H9 (cell line): ENCODE data around the gene GOLGA7B. TPM values are rescaled to one million over a fixed set of nuclear protein-coding genes. Genes with fewer than 3 reads are reported as not detected.

Source experiments
- DNase-seq: peaks from one replicate; pipeline ENCODE4 v3.0.0-alpha.2; 2017
- H2AFZ ChIP-seq: one replicate; pipeline ENCODE4 v1.6.1; 2013; ENCODE audit warnings: mild to moderate bottlenecking, low read length, control low read depth, moderate library complexity
- H2AK5ac ChIP-seq: 2 replicates; pipeline ENCODE4 v1.6.1; 2013; ENCODE audit warnings: low read length, control low read depth, mixed read lengths; ENCODE audit not compliant: insufficient read length
- H2BK120ac ChIP-seq: one replicate; pipeline ENCODE4 v1.6.1; 2013; ENCODE audit warnings: low read depth, mild to moderate bottlenecking, low read length, control low read depth, inconsistent platforms; ENCODE audit not compliant: poor library complexity, severe bottlenecking
- H2BK12ac ChIP-seq: 2 replicates; pipeline ENCODE4 v1.6.1; 2013; ENCODE audit warnings: low read length, control low read depth, mixed read lengths, low read depth; ENCODE audit not compliant: insufficient read length
- H2BK15ac ChIP-seq: 2 replicates; pipeline ENCODE4 v1.6.1; 2013; ENCODE audit warnings: low read depth, low read length, control low read depth
- H2BK20ac ChIP-seq: one replicate; pipeline ENCODE4 v1.6.1; 2013; ENCODE audit warnings: low read depth, mild to moderate bottlenecking, low read length, control low read depth, inconsistent platforms; ENCODE audit not compliant: poor library complexity, severe bottlenecking
- H2BK5ac ChIP-seq: 2 replicates; pipeline ENCODE4 v1.6.1; 2013; ENCODE audit warnings: low read length, control low read depth, mixed read lengths; ENCODE audit not compliant: insufficient read length
- H3K14ac ChIP-seq: 2 replicates; pipeline ENCODE4 v1.6.1; 2013; ENCODE audit warnings: low read length, control low read depth; ENCODE audit not compliant: insufficient read depth
- H3K18ac ChIP-seq: 2 replicates; pipeline ENCODE4 v1.6.1; 2013; ENCODE audit warnings: low read depth, mild to moderate bottlenecking, mixed read lengths, low read length, control low read depth; ENCODE audit not compliant: insufficient read length
- H3K23ac ChIP-seq: 2 replicates; pipeline ENCODE4 v1.6.1; 2013; ENCODE audit warnings: low read length, control low read depth, mixed read lengths, low read depth; ENCODE audit not compliant: insufficient read length
- H3K23me2 ChIP-seq: 2 replicates; pipeline ENCODE4 v1.6.1; 2013; ENCODE audit warnings: low read depth, mild to moderate bottlenecking, mixed read lengths, low read length, control low read depth; ENCODE audit not compliant: insufficient read length, poor library complexity, severe bottlenecking
- H3K27ac ChIP-seq: 2 replicates; pipeline ENCODE4 v1.5.1; 2013; ENCODE audit warnings: low read length, control low read depth, mixed read lengths, low read depth; ENCODE audit not compliant: insufficient read length
- H3K27me3 ChIP-seq: 2 replicates; pipeline ENCODE4 v1.6.1; 2013; ENCODE audit warnings: low read length, control low read depth, inconsistent platforms; ENCODE audit not compliant: insufficient read depth
- H3K4ac ChIP-seq: 2 replicates; pipeline ENCODE4 v1.6.1; 2013; ENCODE audit warnings: low read depth, mild to moderate bottlenecking, control low read depth, inconsistent platforms, low read length, moderate library complexity
- H3K4me1 ChIP-seq: 2 replicates; pipeline ENCODE4 v1.6.1; 2013; ENCODE audit warnings: low read length, control low read depth, inconsistent platforms; ENCODE audit not compliant: insufficient read depth
- H3K4me2 ChIP-seq: 2 replicates; pipeline ENCODE4 v1.6.1; 2013; ENCODE audit warnings: low read length, control low read depth, mixed read lengths; ENCODE audit not compliant: insufficient read length, insufficient read depth
- H3K56ac ChIP-seq: 2 replicates; pipeline ENCODE4 v1.6.1; 2013; ENCODE audit warnings: low read depth, mild to moderate bottlenecking, mixed read lengths, low read length, control low read depth; ENCODE audit not compliant: insufficient read length
- H3K79me1 ChIP-seq: 2 replicates; pipeline ENCODE4 v1.6.1; 2013; ENCODE audit warnings: low read depth, mild to moderate bottlenecking, moderate library complexity, low read length, control low read depth, inconsistent platforms; ENCODE audit not compliant: insufficient read depth, poor library complexity, severe bottlenecking
- H3K79me2 ChIP-seq: 2 replicates; pipeline ENCODE4 v1.6.1; 2013; ENCODE audit warnings: low read length, control low read depth, inconsistent platforms; ENCODE audit not compliant: insufficient read depth
- H3K9ac ChIP-seq: 2 replicates; pipeline ENCODE4 v1.6.1; 2013; ENCODE audit warnings: low read length, control low read depth, mixed read lengths; ENCODE audit not compliant: insufficient read length; ENCODE audit errors: extremely low read depth
- H3K9me3 ChIP-seq: one replicate; pipeline ENCODE4 v1.6.1; 2013; ENCODE audit warnings: low read depth, low read length, inconsistent platforms; ENCODE audit not compliant: control insufficient read depth
- H3T11ph ChIP-seq: one replicate; pipeline ENCODE4 v1.6.1; 2013; ENCODE audit warnings: mild to moderate bottlenecking, low read length, control low read depth, inconsistent platforms
- H4K20me1 ChIP-seq: one replicate; pipeline ENCODE4 v1.6.1; 2013; ENCODE audit not compliant: control insufficient read depth, insufficient read length, insufficient read depth
- H4K5ac ChIP-seq: 2 replicates; pipeline ENCODE4 v1.6.1; 2013; ENCODE audit warnings: low read depth, mild to moderate bottlenecking, mixed read lengths, low read length, control low read depth; ENCODE audit not compliant: insufficient read length
- H4K8ac ChIP-seq: replicated peaks from 2 replicates; pipeline ENCODE4 v1.6.1; 2013; ENCODE audit warnings: low read length, control low read depth, mixed read lengths, low read depth; ENCODE audit not compliant: insufficient read length
- H4K91ac ChIP-seq: 2 replicates; pipeline ENCODE4 v1.6.1; 2013; ENCODE audit warnings: low read depth, mild to moderate bottlenecking, moderate library complexity, mixed read lengths, low read length, control low read depth; ENCODE audit not compliant: insufficient read length
- H3K27ac Mint-ChIP-seq, 3 experiments: 2 replicates in 2 of 3; 3 replicates in 1 of 3; pipeline ENCODE4 v1.8.0; 2020 to 2021; ENCODE audit warnings: mixed read lengths in 3 of 3, mild to moderate bottlenecking in 1 of 3, moderate library complexity in 1 of 3
- H3K27me3 Mint-ChIP-seq: 2 replicates; pipeline ENCODE4 v1.8.0; 2021; ENCODE audit warnings: low read depth, mild to moderate bottlenecking, moderate library complexity, mixed read lengths
- H3K36me3 Mint-ChIP-seq, 3 experiments: 2 replicates in 2 of 3; 3 replicates in 1 of 3; pipeline ENCODE4 v1.8.0; 2020 to 2021; ENCODE audit warnings: low read depth in 3 of 3, mixed read lengths in 3 of 3; ENCODE audit not compliant: insufficient read depth in 1 of 3
- H3K4me1 Mint-ChIP-seq, 2 experiments: 2 replicates each; pipeline ENCODE4 v1.8.0; 2020; ENCODE audit warnings: mixed read lengths in 2 of 2
- H3K4me3 Mint-ChIP-seq, 2 experiments: 2 replicates in 1 of 2; 3 replicates in 1 of 2; pipeline ENCODE4 v1.8.0; 2020 to 2021; ENCODE audit warnings: mild to moderate bottlenecking in 2 of 2, mixed read lengths in 2 of 2, moderate library complexity in 1 of 2
- H3K9me3 Mint-ChIP-seq, 2 experiments: 2 replicates in 1 of 2; 3 replicates in 1 of 2; pipeline ENCODE4 v1.8.0; 2020; ENCODE audit warnings: mild to moderate bottlenecking in 2 of 2, mixed read lengths in 2 of 2, moderate library complexity in 1 of 2
- WGBS: extraction: QIAGEN DNeasy Blood & Tissue Kit; methylation state at CpG from one replicate; pipeline ENCODE4 v1.1.7; 2013; ENCODE audit warnings: missing lambda C conversion rate, low lambda C conversion rate, mixed read lengths; ENCODE audit not compliant: insufficient read length; ENCODE audit errors: extremely low coverage; 5-methylcytosine and 5-hydroxymethylcytosine counted together
- total RNA-seq: library from RNA; stranded (reverse); gene quantifications from 2 replicates; pipeline ENCODE4 v1.2.1, GENCODE V29; 2021
- TF ChIP-seq, protein P1 (sequence below): fragments of 200-600 bp; sonication (generic); conservative IDR thresholded peaks from 3 replicates; pipeline ENCODE4 v1.8.0; 2021; ENCODE audit warnings: antibody characterized with exemption, mild to moderate bottlenecking

GOLGA7B gene
- total RNA-seq, 1 experiment from 2014 or later, result 0.04 TPM

DNA sequence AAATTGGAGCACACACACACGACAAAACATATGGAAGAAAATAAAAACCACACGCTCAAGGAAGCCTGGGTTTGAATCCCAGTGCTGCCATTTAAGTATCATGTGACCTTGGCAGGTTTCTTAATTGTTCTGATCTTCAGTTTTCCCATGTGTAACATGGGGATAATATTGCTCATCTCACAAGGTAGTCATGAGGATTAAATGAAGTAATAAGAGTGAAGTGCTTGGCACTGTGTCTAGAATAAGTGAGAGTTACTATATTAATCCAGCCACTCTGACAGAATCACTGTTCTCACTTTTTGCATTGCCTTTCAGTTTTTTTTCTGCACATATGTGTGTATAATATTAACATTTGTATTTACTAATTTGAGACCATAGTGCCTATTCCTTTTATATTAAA lies 43.3 kb downstream of the GOLGA7B start:
- H2AK5ac ChIP-seq, result no peak overlapping the region
- H2BK15ac ChIP-seq, result no peak overlapping the region
- H4K8ac ChIP-seq, result no peak overlapping the region
- H3K4ac ChIP-seq, result no peak overlapping the region
- H3K18ac ChIP-seq, result no peak overlapping the region
- no peak overlapping the region for H3K56ac ChIP-seq
- no peak for DNase-seq
- H3T11ph ChIP-seq, result no peak overlapping the region
- H4K91ac ChIP-seq, result no peak overlapping the region
- H3K27me3 ChIP-seq, result no peaks in the 10 kb centered on the region
- TF ChIP-seq, protein P1, sequence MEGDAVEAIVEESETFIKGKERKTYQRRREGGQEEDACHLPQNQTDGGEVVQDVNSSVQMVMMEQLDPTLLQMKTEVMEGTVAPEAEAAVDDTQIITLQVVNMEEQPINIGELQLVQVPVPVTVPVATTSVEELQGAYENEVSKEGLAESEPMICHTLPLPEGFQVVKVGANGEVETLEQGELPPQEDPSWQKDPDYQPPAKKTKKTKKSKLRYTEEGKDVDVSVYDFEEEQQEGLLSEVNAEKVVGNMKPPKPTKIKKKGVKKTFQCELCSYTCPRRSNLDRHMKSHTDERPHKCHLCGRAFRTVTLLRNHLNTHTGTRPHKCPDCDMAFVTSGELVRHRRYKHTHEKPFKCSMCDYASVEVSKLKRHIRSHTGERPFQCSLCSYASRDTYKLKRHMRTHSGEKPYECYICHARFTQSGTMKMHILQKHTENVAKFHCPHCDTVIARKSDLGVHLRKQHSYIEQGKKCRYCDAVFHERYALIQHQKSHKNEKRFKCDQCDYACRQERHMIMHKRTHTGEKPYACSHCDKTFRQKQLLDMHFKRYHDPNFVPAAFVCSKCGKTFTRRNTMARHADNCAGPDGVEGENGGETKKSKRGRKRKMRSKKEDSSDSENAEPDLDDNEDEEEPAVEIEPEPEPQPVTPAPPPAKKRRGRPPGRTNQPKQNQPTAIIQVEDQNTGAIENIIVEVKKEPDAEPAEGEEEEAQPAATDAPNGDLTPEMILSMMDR, result no peak
- H3K23ac ChIP-seq, result no peak overlapping the region
- H3K27me3 Mint-ChIP-seq, result peaks cover 9% of the 10 kb centered on the region; the same call in 1 of the 2 replicates
- no CpG with 5 or more reads among the region's 2 CpGs for WGBS
- no peak overlapping the region for H2BK12ac ChIP-seq
- no peaks in the 10 kb centered on the region for H3K36me3 Mint-ChIP-seq
- no peak overlapping the region for H4K5ac ChIP-seq
- no peak overlapping the region for H2AFZ ChIP-seq
- H3K4me1 Mint-ChIP-seq, result peaks cover 20 to 25% of the 10 kb centered on the region in 2 experiments
- no peak overlapping the region for H3K9ac ChIP-seq
- H3K79me1 ChIP-seq, result no peaks in the 10 kb centered on the region
- H4K20me1 ChIP-seq, result no peaks in the 10 kb centered on the region
- H3K9me3 ChIP-seq, result no peaks in the 10 kb centered on the region
- no peak overlapping the region for H3K4me3 Mint-ChIP-seq
- H3K79me2 ChIP-seq, result no peaks in the 10 kb centered on the region
- no peaks in the 10 kb centered on the region for H3K23me2 ChIP-seq
- H2BK5ac ChIP-seq, result no peak overlapping the region
- no peak overlapping the region for H3K27ac Mint-ChIP-seq
- peaks cover 2% of the 10 kb centered on the region; the same call in 1 of the 2 replicates for H3K4me1 ChIP-seq
- H3K14ac ChIP-seq, result no peak overlapping the region
- no peak overlapping the region for H2BK120ac ChIP-seq
- no peak overlapping the region for H3K27ac ChIP-seq
- H3K9me3 Mint-ChIP-seq, result no peaks in the 10 kb centered on the region
- no peak overlapping the region for H3K4me2 ChIP-seq
- H2BK20ac ChIP-seq, result no peak overlapping the region
